ENCODE data around the gene MCC.

MCC gene

GRCh38 chr5:113047733-113048652, 440.3 kb downstream of the MCC start:
- peak; percentile 49 for DNase-seq (ENCODE audit: low read depth)
- no peak for TF ChIP-seq CTCF (IDR thresholded peaks at IDR 0.05; ENCODE audit: low read depth, low read length, missing control alignments)
- H3K4me3 ChIP-seq (ENCODE audit: low read depth, low read length) = peak overlapping the region; percentile 34

- no peak for DNase-seq (ENCODE audit: low read depth)
- H3K4me3 ChIP-seq (ENCODE audit: low read depth, low read length) = no peak overlapping the region
- TF ChIP-seq CTCF (IDR thresholded peaks at IDR 0.05; ENCODE audit: low read depth, low read length, missing control alignments) = no peak
Observed at GRCh38 chr5:113047234-113047633, 441.0 kb downstream of the MCC start.

GRCh38 chr5:113044776-113045465, 443.3 kb downstream of the MCC start:
- TF ChIP-seq CTCF (IDR thresholded peaks at IDR 0.05; ENCODE audit: low read depth, low read length, missing control alignments) = no peak
- no peak for DNase-seq (ENCODE audit: low read depth)
- H3K4me3 ChIP-seq (ENCODE audit: low read depth, low read length) = no peak overlapping the region

GRCh38 chr5:113043491-113043931, 444.7 kb downstream of the MCC start:
- no peak for TF ChIP-seq CTCF (IDR thresholded peaks at IDR 0.05; ENCODE audit: low read depth, low read length, missing control alignments)
- no peak for DNase-seq (ENCODE audit: low read depth)
- no peak overlapping the region for H3K4me3 ChIP-seq (ENCODE audit: low read depth, low read length)

- no peak for DNase-seq (ENCODE audit: low read depth)
- no peak overlapping the region for H3K4me3 ChIP-seq (ENCODE audit: low read depth, low read length)
- no peak for TF ChIP-seq CTCF (IDR thresholded peaks at IDR 0.05; ENCODE audit: low read depth, low read length, missing control alignments)
Observed at GRCh38 chr5:113042491-113043243, 445.6 kb downstream of the MCC start.

GRCh38 chr5:113040672-113041260, 447.5 kb downstream of the MCC start:
- DNase-seq (ENCODE audit: low read depth) = no peak
- no peak for TF ChIP-seq CTCF (IDR thresholded peaks at IDR 0.05; ENCODE audit: low read depth, low read length, missing control alignments)
- H3K4me3 ChIP-seq (ENCODE audit: low read depth, low read length) = no peak overlapping the region
